ENCODE results near the gene BPGM. TPM values are rescaled to one million over a fixed set of nuclear protein-coding genes. Genes with fewer than 3 reads are reported as not detected.

BPGM gene
- polyA plus RNA-seq, 1 of the 3 experiments (the other 2 are of a cell fraction) = 12.4 TPM

GRCh38 chr7:134639061-134639460, 7.6 kb upstream of the BPGM start:
- H3K4me1 ChIP-seq (ENCODE audit: control insufficient read depth in 1 of 2, insufficient read depth in 2 of 2, low read depth in 1 of 2, low read length in 1 of 2) = no peaks in the 10 kb centered on the region
- no peak overlapping the region for H3K4me3 ChIP-seq (ENCODE audit: low read depth in 2 of 2, low read length in 1 of 2)
- 42% methylated on average over 3 of the region's 3 CpGs for WGBS (ENCODE audit: low lambda C conversion rate)
- H3K36me3 ChIP-seq (replicated peaks in 1 of 2; ENCODE audit: control insufficient read depth in 1 of 2, insufficient read depth in 2 of 2, low read length in 1 of 2) = no peaks in the 10 kb centered on the region
- no peaks in the 10 kb centered on the region for H4K20me1 ChIP-seq (ENCODE audit: insufficient read depth)
- no peaks in the 10 kb centered on the region for H3K27me3 ChIP-seq (ENCODE audit: insufficient read depth)
- no peaks in the 10 kb centered on the region for H3K9me2 ChIP-seq
- H3K9me3 ChIP-seq = no peaks in the 10 kb centered on the region
- H3K4me2 ChIP-seq = no peak overlapping the region
- H2AFZ ChIP-seq (ENCODE audit: low read depth) = no peak overlapping the region
- H3K9ac ChIP-seq = no peak overlapping the region
- TF ChIP-seq TCF12 (IDR thresholded peaks at IDR 0.05) = no peak
- TF ChIP-seq REST (IDR thresholded peaks at IDR 0.05; ENCODE audit: low read depth, low read length) = no peak
- TF ChIP-seq EZH2phosphoT487 (IDR thresholded peaks at IDR 0.05; ENCODE audit: borderline replicate concordance, low read depth) = no peak
- no peak for TF ChIP-seq MAX (IDR thresholded peaks at IDR 0.05; ENCODE audit: low read depth)
- TF ChIP-seq GABPA (IDR thresholded peaks at IDR 0.05; ENCODE audit: low read depth) = no peak
- TF ChIP-seq IRF3 (IDR thresholded peaks at IDR 0.05; ENCODE audit: low read depth, low read length) = no peak
- TF ChIP-seq FOSL2 (IDR thresholded peaks at IDR 0.05; ENCODE audit: borderline replicate concordance, low read depth) = no peak
- no peak for TF ChIP-seq RXRA (IDR thresholded peaks at IDR 0.05; ENCODE audit: borderline replicate concordance, low read depth)
- no peak for TF ChIP-seq PBX3 (IDR thresholded peaks at IDR 0.05)
- TF ChIP-seq ELF1 (IDR thresholded peaks at IDR 0.05) = no peak
- no peak for TF ChIP-seq RCOR1 (IDR thresholded peaks at IDR 0.05; ENCODE audit: low read length)
- TF ChIP-seq MEF2A (IDR thresholded peaks at IDR 0.05; ENCODE audit: borderline replicate concordance, low read depth) = no peak
- TF ChIP-seq RFX5 (IDR thresholded peaks at IDR 0.05; ENCODE audit: low read length) = no peak
- no peak for TF ChIP-seq NRF1 (IDR thresholded peaks at IDR 0.05; ENCODE audit: low read depth, low read length)
- no peak for TF ChIP-seq USF2 (IDR thresholded peaks at IDR 0.05; ENCODE audit: borderline replicate concordance, low read depth, low read length)
- no peak for TF ChIP-seq GATA2 (CRISPR knock-in tag; IDR thresholded peaks at IDR 0.05)
- TF ChIP-seq SIN3A (IDR thresholded peaks at IDR 0.05; ENCODE audit: borderline replicate concordance, low read depth, low read length) = no peak
- no peak for TF ChIP-seq EP300 (IDR thresholded peaks at IDR 0.05; ENCODE audit: borderline replicate concordance in 1 of 2, low read depth in 1 of 2, low read length in 1 of 2)
- TF ChIP-seq ZBTB33 (IDR thresholded peaks at IDR 0.05; ENCODE audit: borderline replicate concordance, low read depth) = no peak
- POLR2A ChIA-PET = no interaction called here
- H3K27ac ChIP-seq (ENCODE audit: low read depth in 2 of 2, low read length in 1 of 2) = no peak overlapping the region
- no peaks in the 10 kb centered on the region for H3F3A ChIP-seq (replicated peaks; ENCODE audit: insufficient read depth)
- DNase-seq = no peak
- H3K79me2 ChIP-seq (ENCODE audit: insufficient read depth) = no peaks in the 10 kb centered on the region
- CTCF ChIA-PET = interaction anchor here (0.8 to 1.6 kb wide), 8 partner anchors 19 to 315 kb away, joined by 3 to 5 read pairs (median 3); no protein-coding TSS in a partner anchor

Data from SK-N-SH (cell line).